LoVo (cell line): ENCODE measurements around the gene RSBN1L.
"Not testable (repeated sequence)": the region's sequence is repeated elsewhere in the genome, so short reads cannot be mapped to it uniquely, and the experiment has no call there.

ENCODE experiments used
- DNase-seq: peaks from one replicate; pipeline ENCODE4 v3.0.0-alpha.2; 2016; ENCODE audit warnings: low spot score

RSBN1L gene

DNA sequence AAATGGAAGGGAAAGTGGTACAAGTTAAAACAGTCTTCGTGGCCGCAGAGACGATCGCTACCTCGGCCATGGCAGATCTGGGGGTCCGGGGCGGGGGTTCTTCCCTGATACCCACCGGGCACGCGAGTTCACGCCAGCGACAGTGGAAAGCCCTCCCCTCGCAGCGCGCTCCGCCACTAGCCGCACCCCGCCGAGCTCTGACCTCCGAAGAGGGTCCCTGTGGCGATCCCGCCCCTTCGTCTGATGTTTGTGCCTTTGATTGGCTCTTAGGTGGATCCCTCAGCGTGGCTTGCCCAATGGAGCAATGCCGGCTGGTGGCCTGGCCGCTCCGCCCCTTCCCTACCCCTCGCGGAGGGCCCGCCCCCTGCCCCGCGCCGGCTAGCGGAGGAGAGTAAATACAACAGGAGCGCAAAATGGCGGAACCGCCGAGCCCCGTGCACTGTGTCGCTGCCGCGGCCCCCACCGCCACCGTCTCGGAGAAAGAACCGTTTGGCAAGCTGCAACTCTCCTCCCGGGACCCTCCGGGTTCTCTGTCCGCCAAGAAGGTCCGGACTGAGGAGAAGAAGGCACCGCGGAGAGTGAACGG, at the start of gene RSBN1L:
Gene RSBN1L (plus strand): TSS at position 403 of the 586 bp plus-strand sequence. CDS start 11 bp downstream, at position 414.
- peak; percentile 100 for DNase-seq

GRCh38 chr7:77648742-77649338, 47.4 kb upstream of the RSBN1L start:
- no peak for DNase-seq

DNA sequence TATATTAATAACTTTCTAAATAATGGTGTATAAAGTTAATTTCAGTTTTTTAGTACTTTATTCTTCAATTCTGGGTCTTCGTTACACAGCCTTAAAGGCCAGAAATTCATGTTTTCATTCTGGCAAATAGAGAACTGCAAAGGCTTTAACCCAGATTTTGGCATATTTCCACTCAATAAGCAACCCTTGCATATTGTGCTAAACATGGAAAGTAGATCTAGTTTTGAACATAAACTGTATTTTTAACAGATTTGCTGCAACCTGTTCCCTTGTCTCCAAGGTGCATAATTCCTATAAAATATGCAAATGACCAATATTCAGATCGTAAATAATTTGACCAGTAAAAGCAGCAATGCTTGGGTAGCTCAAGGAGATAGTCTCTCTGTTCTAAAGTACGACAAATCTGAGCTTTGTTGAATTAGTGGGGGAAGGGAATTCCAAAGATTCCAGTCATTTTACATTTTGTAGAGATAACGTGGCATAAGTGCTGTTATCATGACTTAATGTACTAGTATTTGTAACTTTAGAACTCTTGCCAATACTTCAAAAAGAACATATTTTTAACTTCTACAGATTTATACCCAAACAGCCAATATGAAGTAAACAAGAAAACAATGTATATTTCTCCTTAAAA, 46.4 kb upstream of the RSBN1L start:
- DNase-seq = no peak

GRCh38 chr7:77651575-77652162, 44.6 kb upstream of the RSBN1L start:
- peak; percentile 44 for DNase-seq

- DNase-seq = not testable (repeated sequence)
Observed at GRCh38 chr7:77652826-77653225, 43.4 kb upstream of the RSBN1L start.

GRCh38 chr7:77653572-77653971, 42.7 kb upstream of the RSBN1L start:
- no peak for DNase-seq

GRCh38 chr7:77655356-77655755, 40.9 kb upstream of the RSBN1L start:
- no peak for DNase-seq

DNA sequence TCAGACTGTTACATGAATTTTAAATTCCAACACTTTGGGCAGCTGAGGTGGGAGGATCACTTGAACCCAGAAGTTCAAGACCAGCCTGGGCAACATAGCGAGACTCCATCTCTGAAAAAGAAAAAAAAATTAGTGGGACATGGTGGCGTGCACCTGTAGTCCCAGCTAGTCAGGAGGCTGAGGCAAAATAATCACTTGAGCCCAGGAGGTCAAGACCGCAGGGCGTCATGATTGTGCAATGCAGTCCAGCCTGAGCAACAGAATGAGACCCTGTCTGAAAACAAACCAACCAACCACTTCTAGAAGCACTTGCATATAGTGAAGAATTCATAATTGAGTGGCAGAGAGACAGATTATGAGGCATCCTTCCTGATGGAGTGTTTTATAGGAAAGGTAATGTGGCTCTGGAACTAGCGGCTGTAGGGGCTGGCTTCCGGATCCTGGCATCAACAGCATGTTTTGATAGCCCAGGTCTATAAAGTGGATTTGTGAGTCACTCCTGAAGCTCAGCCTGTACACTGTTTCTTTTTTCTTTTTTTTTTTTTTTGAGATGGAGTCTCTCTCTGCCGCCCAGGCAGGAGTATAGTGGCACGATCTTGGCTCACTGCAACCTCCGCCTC, 40.3 kb upstream of the RSBN1L start:
- no peak for DNase-seq

GRCh38 chr7:77657427-77658224, 38.6 kb upstream of the RSBN1L start:
- DNase-seq = peak; percentile 64

DNA sequence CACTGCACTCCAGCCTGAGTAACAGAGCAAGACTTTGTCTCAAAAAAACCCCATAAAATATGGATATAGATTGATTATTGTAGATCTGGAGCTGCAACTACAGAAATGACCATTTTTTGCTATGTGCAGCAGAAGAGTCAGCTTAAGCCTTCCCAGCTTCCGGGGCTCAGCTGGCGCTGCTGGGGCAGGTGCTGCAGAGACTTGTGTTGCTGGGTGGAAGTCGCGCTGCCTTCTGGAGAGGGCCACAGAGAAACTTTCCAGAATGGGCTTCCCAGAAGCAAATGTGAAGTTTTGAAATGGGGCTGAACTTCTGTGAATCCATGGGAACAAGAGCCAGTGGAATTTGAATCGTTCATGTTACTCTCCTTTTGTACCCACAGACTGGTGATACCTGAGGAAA, 37.3 kb upstream of the RSBN1L start:
- no peak for DNase-seq

- no peak for DNase-seq
Observed at GRCh38 chr7:77661816-77662215, 34.4 kb upstream of the RSBN1L start.

DNA sequence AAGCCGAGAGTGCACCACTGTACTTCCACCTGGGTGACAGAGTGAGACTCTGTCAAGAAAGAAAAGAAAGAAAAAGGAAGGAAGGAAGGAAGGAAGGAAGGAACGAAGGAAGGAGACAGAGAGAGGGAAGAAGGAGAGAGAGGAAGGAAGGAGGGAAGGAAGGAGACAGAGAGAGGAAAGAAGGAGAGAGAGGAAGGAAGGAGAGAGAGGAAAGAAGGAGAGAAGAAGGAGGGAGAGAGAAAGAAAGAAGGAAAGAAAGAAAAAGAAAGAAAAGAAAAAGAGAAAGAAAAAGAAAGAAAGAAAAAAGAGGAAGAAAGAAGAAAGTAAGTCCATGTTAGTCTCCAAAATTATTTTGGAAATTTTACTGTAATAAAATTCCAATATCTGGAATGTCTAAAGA, 33.4 kb upstream of the RSBN1L start:
- no peak for DNase-seq

DNA sequence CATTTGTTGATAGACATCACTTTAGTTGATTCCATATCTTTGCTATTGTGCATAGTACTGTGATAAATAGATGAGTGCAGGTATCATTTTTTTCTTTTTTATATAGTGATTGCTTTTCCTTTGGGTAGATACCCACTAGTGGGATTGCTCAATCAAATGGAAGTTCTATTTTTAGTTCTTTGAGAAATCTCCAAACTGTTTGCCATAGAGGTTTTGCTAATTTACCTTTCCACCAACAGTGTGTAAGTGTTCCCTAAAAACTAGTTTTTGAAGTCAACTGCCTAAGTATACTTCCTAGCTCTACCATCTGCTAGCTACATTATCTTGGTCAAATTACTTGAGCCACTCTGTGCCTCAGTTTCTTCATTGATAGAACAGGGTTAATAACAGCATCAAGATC, 31.5 kb upstream of the RSBN1L start:
- DNase-seq = no peak

GRCh38 chr7:77665161-77665560, 31.1 kb upstream of the RSBN1L start:
- no peak for DNase-seq

DNA sequence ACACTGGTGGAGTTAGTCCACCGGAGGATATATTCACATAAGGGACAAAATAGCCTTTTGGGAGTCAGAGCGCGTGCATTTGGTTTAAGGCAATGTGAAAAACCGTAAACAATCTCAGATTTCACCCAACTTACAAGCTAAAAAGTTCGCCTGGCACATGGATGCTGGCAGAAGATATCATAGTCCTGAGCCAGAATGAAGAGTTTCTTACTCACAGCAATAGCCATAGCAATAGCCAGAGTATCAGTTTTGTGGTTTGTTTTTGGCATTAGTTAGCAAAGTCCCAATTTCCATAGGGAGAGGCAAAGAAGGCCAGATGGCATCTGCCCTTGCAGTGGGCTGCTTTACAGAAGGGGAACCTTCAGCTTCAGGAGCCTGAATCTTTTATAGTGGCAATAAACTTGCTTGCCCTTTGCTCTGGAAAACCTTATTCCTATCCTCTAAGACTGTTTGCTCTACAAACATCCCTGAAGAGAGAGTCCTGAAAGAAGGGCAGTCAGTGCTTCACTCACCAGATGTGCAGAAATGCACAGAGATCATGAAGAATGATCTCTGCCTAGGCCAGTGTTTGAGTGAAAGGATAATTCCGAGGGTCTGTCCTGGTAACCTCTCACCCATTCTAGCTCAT, 28.7 kb upstream of the RSBN1L start:
- DNase-seq = peak; percentile 26

GRCh38 chr7:77674878-77675277, 21.4 kb upstream of the RSBN1L start:
- DNase-seq = peak; percentile 71

GRCh38 chr7:77679608-77680007, 16.7 kb upstream of the RSBN1L start:
- peak; percentile 83 for DNase-seq

DNA sequence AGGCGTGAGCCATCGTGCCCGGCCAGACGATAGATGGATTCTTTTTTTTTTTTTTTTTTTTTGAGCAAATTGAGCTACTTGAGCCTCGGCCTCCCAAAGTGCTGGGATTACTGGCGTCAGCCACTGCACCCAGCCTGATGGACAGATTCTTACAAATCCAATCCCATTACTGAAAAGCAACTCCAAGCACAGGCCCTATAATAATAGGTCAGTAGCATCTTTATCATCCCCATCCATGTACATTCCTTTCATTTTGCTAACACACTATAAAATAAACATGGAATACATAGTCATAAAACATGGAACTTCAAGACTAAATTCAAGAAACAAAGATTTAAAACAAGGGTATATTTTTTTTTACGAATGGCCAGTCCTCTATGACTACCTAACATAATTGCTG, 16.0 kb upstream of the RSBN1L start:
- no peak for DNase-seq

DNA sequence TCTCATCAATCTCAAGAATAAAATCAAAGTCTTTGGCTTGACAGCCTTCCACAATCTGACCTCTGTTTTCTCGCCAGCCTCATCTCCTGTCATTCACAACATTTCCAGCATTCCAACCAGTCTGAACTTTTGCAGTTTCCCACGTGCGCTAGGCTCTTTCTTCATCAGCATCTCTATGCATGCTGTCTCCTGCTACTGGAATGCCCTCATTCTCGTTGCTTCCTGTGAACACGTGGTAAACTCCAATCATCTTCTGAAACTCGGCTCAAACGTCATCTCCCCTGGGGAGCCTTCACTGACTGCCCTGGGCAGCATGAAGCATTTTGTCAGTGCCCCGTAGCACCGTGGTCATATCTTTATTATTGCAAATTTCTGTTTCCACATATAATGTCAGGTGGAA, 12.2 kb upstream of the RSBN1L start:
- no peak for DNase-seq

DNA sequence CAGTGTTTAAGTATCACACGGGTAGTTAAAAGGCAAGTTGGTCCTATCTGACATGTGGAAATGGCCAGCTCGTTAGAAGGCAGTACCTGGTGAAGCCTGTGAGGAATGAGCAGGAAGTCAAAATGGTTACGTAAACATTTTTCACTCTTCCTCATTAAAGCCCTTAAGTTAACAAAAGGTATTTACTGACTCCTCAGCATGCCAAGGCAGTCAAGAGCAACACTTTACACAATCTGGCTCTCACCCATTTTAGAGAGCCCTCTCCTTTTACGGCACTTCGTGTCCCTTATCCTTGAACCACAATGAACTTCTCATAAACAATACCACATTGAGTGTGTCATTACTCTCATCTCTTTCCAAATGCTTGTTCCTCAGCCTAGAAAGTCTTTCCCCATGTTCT, 11.0 kb upstream of the RSBN1L start:
- peak; percentile 71 for DNase-seq

GRCh38 chr7:77687100-77687746, 9.0 kb upstream of the RSBN1L start:
- no peak for DNase-seq
